LNCaP clone FGC (cell line): ENCODE data around the gene GPR17.

Experiments
- DNase-seq: peaks from one replicate; pipeline ENCODE4 v3.0.0-alpha.2; 2011; ENCODE audit warnings: low read depth
- H3K4me3 ChIP-seq: 2 replicates; pipeline ENCODE4 v1.5.1; 2011; ENCODE audit warnings: mild to moderate bottlenecking, low read depth, low read length, control low read depth
- TF ChIP-seq, protein P1 (sequence below): IDR thresholded peaks from 2 replicates; pipeline ENCODE4 v1.5.1; 2012; ENCODE audit warnings: mild to moderate bottlenecking; ENCODE audit not compliant: control insufficient read depth, insufficient read depth; ENCODE audit errors: extremely low read depth

GPR17 gene

DNA sequence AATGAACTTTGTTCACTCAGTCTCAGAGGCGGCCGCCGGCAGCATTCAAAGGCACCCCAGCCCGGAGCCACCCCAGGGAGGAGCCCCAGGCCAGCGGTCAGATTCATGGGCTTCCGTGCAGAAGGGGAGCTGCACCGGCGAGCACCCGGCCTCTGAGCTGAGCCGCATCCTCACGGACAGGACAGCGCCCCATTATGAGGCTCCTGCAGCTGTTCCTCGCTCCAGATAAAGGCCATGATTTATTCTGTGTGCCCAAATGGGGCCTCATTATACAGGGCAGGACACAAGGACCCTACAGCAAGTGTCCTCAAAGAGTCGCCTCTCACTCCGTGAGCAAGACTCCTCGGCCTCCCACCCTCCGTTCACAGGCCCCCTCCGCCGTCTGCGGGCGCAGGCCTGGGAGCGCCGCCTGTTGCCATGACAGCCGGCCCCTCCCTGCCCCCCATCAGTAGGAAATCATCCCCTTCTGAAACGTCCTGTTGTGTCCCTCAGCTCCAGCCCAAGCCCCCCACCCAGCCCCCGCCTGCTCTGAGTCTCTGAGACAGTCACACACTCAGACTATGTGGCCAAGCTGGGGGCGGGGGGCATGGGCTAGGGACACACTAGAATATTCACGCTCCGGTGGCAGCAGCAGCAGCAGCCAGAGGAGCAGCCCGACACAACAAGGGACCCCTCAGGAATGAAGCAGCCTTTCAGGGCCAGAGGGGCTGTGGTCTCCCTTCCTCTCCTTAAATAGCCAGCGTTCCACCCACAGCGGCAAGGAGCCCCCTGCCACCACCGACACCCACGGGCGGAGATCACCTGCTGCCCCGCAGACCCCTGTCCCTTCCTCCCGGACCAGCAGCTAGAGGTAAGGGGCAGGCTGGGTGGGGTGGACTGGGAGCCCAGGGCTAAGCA, at the start of gene GPR17:
Gene GPR17 (plus strand): TSS at position 759 of the 897 bp plus-strand sequence. CDS start 4,583 bp downstream, outside the sequence.
- no peak for DNase-seq
- TF ChIP-seq, protein P1, sequence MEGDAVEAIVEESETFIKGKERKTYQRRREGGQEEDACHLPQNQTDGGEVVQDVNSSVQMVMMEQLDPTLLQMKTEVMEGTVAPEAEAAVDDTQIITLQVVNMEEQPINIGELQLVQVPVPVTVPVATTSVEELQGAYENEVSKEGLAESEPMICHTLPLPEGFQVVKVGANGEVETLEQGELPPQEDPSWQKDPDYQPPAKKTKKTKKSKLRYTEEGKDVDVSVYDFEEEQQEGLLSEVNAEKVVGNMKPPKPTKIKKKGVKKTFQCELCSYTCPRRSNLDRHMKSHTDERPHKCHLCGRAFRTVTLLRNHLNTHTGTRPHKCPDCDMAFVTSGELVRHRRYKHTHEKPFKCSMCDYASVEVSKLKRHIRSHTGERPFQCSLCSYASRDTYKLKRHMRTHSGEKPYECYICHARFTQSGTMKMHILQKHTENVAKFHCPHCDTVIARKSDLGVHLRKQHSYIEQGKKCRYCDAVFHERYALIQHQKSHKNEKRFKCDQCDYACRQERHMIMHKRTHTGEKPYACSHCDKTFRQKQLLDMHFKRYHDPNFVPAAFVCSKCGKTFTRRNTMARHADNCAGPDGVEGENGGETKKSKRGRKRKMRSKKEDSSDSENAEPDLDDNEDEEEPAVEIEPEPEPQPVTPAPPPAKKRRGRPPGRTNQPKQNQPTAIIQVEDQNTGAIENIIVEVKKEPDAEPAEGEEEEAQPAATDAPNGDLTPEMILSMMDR, result no peak
- no peak within 1 kb of the TSS for H3K4me3 ChIP-seq

- DNase-seq, result no peak
- H3K4me3 ChIP-seq, result no peak overlapping the region
- TF ChIP-seq, protein P1, result no peak
Observed at GRCh38 chr2:127596311-127597045, 49.5 kb upstream of the GPR17 start.

DNA sequence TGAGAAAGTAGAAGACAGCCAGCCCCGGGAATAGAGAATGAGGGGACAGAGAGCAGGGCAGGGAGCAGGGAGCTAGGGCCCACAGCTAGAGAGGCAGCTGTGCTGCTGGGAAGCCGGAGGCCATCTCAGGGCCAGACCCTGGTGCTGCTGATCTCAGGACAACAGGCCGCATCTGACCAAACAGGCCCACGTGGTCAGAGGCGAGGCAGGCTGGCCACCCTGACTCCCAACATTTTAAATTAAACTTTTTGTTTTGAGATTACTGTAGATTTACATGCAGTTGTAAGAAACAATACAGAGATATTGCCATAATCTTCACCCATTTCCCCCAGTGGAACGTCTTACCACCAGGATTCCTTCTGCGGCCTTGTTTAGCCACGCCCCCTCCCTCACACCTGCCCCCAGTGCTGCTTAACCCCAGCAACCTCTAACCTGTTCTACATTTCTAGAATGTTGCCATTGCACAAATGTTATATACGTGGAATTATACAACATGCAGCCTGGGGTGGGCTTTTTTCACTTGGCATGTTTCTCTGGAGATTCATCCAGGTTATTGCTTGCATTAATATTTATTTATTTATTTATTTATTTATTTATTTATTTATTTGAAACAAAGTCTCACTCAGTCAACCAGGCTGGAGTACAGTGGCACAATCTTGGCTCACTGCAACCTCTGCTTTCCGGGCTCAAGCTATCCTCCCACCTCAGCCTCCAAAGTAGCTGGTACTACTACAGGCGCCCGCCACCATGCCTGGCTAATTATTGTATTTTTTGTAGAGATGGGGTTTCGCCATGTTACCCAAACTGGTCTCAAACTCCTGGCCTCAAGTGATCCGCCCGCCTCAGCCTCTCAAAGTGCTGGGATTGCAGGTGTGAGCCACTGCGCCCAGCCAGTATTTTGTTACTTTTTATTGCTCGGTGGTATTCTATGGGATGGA, 48.6 kb upstream of the GPR17 start:
- no peak for DNase-seq
- H3K4me3 ChIP-seq, result no peak overlapping the region
- TF ChIP-seq, protein P1, result no peak

DNA sequence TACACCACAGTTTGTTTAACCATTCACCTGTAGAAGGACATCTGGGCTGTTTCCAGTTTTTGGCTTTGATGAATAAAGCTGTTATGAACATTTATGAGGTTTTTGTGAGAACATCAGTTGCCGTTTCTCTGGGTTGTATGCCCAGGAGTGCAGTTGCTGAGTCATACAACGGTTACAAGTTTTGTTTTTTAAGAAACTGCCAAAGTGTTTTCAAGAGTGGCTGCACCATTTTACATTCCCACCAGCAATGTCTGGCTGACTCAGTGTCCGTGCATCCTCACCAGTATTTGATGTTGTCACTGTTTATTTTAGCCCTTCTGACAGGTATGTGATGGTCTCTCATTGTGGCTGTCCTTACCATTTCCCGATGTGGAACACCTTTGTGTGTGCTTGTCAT, 48.0 kb upstream of the GPR17 start:
- no peak overlapping the region for H3K4me3 ChIP-seq
- TF ChIP-seq, protein P1, result no peak
- no peak for DNase-seq

DNA sequence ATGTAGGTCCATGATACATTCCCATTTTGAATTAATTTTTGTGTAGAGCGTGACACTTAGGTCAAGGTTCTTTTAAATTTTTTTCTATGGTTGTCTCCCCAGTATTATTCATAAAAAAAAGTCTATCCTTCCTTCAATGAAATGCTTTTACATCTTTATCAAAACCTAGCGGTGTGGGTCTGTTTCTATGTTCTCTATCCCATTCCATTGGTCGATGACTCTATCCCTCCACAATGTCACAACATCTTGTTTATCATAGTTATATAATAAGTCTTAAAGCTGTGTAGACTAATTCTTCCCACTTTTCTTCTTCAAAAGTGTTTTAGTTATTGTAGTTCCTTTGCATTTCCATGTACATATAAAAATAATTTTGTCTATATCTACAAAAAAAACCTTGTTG, 47.2 kb upstream of the GPR17 start:
- TF ChIP-seq, protein P1, result no peak
- H3K4me3 ChIP-seq, result no peak overlapping the region
- DNase-seq, result no peak

- TF ChIP-seq, protein P1, result no peak
- H3K4me3 ChIP-seq, result no peak overlapping the region
- DNase-seq, result no peak
Observed at GRCh38 chr2:127599211-127599610, 46.7 kb upstream of the GPR17 start.
